Tibial artery (tissue), 4 donors: ENCODE measurements around the gene DEFB132.
A peak's percentile ranks its signal among the peaks of the same experiment; 100 is the strongest.

ENCODE experiments used
- DNase-seq, 2 donors: peaks; one replicate each; pipeline ENCODE4 v3.0.0-alpha.2; 2019
- H3K27ac ChIP-seq, 2 donors: fragments of 200-600 bp; sonication (generic) in 1 of 2; 1 replicate in 1 of 2; 2 replicates in 1 of 2; pipeline ENCODE4 v1.5.1; 2018 to 2019; ENCODE audit warnings: mild to moderate bottlenecking in 1 of 2
- H3K27me3 ChIP-seq, 2 donors: fragments of 200-600 bp; sonication (generic) in 1 of 2; one replicate each; pipeline versions ENCODE4 v1.5.1 to v1.6.0; 2016 to 2019
- H3K36me3 ChIP-seq, 3 donors: fragments of 200-600 bp; sonication (generic) in 2 of 3; one replicate each; pipeline ENCODE4 v1.5.1; 2016 to 2019; ENCODE audit warnings: mild to moderate bottlenecking in 2 of 3
- H3K4me1 ChIP-seq, 4 donors: fragments of 200-600 bp; sonication (generic) in 2 of 4; 1 replicate in 3 of 4; 2 replicates in 1 of 4; pipeline ENCODE4 v1.5.1; 2016 to 2019
- H3K4me3 ChIP-seq, 2 donors: fragments of 200-600 bp; sonication (generic) in 1 of 2; 1 replicate in 1 of 2; 2 replicates in 1 of 2; pipeline ENCODE4 v1.5.1; 2018 to 2019; ENCODE audit warnings: mild to moderate bottlenecking in 2 of 2
- H3K9me3 ChIP-seq, 3 donors: fragments of 200-600 bp; sonication (generic) in 1 of 3; one replicate each; pipeline ENCODE4 v1.5.1; 2016 to 2019
- intact Hi-C: fragments of 100-400 bp; cut with DNase I; formaldehyde crosslinking; loops from one replicate; pipeline ENCODE4 v1.15.0; 2023; ENCODE audit warnings: low total_unique reads
- TF ChIP-seq, protein P1 (sequence below), 2 experiments: fragments of 200-600 bp in 1 of 2; fragments of 450-650 bp in 1 of 2; IDR thresholded peaks; one replicate each; pipeline ENCODE4 v1.5.1; 2017 to 2019; ENCODE audit warnings: antibody characterized with exemption in 2 of 2, mild to moderate bottlenecking in 1 of 2, moderate library complexity in 1 of 2

The DEFB132 gene

DNA sequence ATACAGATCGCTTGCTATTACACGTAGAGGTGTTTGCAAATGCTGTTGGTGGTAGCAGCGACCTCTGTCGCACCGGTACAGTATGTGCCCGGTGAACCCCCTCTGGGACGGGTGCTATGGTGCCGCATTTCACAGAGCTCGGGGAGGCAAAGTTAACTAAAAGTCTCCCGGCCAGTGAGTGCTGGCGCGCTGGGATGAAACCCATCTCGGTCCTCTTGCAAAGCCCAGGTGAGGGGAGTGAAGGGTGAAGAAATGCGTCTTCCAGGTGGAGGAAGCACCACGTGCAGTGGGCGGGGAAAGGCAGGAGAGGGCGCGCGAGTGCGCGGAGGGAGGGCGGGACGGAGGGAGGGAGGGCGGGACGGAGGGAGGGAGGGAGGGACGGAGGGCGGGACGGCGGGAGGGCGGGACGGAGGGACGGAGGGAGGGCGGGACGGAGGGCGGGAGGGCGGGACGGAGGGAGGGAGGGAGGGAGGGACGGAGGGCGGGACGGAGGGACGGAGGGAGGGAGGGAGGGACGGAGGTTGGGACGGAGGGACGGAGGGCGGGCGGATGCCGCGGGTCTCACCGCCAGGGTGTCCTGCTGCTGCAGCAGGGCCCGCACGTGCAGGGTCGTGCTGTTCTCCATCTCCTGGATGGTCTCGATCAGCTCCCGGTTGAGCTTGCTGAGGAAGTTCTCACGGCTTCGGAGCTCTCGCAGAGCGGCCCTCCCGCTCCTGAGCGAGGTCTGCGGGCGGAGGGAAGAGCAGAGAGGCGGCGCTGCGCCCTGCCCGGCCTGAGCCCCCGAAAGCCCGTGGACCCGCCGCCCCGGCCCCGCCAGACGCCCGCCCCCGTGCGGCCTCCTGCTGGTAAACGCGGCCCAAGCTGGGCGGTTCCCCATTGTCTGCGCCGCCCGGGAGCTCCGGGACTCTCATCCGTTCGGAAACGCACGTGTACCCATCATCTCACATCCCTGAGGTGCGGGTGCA lies 21.4 kb downstream of the DEFB132 start:
- TF ChIP-seq, protein P1, sequence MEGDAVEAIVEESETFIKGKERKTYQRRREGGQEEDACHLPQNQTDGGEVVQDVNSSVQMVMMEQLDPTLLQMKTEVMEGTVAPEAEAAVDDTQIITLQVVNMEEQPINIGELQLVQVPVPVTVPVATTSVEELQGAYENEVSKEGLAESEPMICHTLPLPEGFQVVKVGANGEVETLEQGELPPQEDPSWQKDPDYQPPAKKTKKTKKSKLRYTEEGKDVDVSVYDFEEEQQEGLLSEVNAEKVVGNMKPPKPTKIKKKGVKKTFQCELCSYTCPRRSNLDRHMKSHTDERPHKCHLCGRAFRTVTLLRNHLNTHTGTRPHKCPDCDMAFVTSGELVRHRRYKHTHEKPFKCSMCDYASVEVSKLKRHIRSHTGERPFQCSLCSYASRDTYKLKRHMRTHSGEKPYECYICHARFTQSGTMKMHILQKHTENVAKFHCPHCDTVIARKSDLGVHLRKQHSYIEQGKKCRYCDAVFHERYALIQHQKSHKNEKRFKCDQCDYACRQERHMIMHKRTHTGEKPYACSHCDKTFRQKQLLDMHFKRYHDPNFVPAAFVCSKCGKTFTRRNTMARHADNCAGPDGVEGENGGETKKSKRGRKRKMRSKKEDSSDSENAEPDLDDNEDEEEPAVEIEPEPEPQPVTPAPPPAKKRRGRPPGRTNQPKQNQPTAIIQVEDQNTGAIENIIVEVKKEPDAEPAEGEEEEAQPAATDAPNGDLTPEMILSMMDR (IDR thresholded peaks at IDR 0.05): no peak
- Histone ChIP-seq H3K27me3 (no peaks in the 10 kb centered on the region), H3K4me1 (no peaks in the 10 kb centered on the region), H3K4me3 (no peak overlapping the region), H3K9me3 (no peaks in the 10 kb centered on the region), H3K36me3 (peaks cover 0 to 54% (median 21%) of the 10 kb centered on the region in 3 donors), H3K27ac (no peak overlapping the region)
- intact Hi-C loops: no loop called here
- peak in 1 of 2 donors; percentile 66 for DNase-seq

DNA sequence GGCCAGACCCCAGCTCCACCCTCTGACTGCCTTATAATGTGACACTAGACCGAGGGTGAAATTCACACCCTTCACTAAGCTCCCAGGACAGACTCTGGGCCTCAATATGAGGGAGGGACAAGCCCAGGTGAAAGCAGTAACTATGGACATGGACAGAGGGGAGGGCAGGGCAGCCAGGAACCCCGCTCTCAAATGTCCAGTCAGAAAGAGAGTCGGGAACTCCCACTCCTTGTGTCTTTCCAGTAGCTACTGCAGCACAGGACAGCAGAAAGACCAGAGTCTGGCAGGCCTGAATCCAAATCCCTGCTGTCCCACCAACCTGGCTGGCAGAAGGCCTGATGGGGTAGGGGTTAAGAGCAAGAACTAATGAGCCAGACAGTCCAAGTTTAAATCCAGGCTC lies 26.6 kb downstream of the DEFB132 start:
- no peak overlapping the region for H3K4me3 ChIP-seq
- peaks cover 0 to 15% (median 0%) of the 10 kb centered on the region in 3 donors for H3K36me3 ChIP-seq
- intact Hi-C loops: no loop called here
- H3K4me1 ChIP-seq: no peaks in the 10 kb centered on the region
- peak in 1 of 2 donors; percentile 23 for DNase-seq
- H3K27me3 ChIP-seq: no peaks in the 10 kb centered on the region
- no peaks in the 10 kb centered on the region for H3K9me3 ChIP-seq
- TF ChIP-seq, protein P1 (IDR thresholded peaks at IDR 0.05): no peak
- H3K27ac ChIP-seq: no peak overlapping the region

GRCh38 chr20:286508-286907 lies 29.0 kb downstream of the DEFB132 start:
- Histone ChIP-seq H3K36me3 (peaks cover 0 to 6% (median 0%) of the 10 kb centered on the region in 3 donors), H3K27me3 (no peaks in the 10 kb centered on the region), H3K9me3 (no peaks in the 10 kb centered on the region), H3K4me3 (no peak overlapping the region), H3K27ac (no peak overlapping the region), H3K4me1 (peaks cover 0 to 17% (median 10%) of the 10 kb centered on the region in 4 donors)
- TF ChIP-seq, protein P1 (IDR thresholded peaks at IDR 0.05): no peak
- peak in 1 of 2 donors; percentile 1 for DNase-seq
- intact Hi-C loops: no loop called here

DNA sequence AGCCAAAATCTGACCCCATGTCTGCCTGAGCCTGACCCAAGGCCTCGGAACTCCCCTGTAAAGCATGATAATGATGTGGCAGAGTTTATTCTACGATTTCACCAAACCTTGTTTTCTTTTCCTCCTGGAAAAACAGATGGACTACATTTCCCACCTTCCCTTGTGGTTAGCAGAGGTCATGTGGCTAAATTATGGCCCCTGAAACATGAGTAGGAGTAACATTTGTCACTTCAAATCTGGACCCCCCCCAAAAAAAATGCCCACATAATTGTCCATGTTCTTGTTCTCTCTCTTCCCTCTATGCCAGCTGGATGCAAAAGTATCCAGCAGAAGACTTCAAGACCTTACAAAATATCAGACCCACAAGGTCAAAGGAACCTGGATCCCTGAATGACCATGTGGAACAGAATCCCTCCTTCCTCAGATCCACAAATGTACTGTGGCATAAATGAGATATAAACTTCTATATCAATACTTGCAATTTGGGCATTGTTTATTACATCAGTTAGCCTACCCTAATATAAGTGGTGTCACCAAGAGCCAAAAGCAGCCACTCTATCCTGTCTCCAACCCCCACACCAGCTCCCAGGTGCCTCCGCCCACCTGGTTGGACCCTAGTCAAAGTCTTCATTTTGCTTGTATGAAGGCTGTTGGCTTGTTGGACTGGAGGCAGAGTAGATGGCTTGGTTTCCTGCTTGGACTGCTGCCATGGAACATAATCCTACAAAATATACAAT lies 31.6 kb downstream of the DEFB132 start:
- TF ChIP-seq, protein P1 (IDR thresholded peaks at IDR 0.05): no peak
- intact Hi-C loops: no loop called here
- Histone ChIP-seq H3K27me3 (no peaks in the 10 kb centered on the region), H3K9me3 (no peaks in the 10 kb centered on the region), H3K36me3 (no peaks in the 10 kb centered on the region), H3K4me1 (peaks cover 0 to 18% (median 10%) of the 10 kb centered on the region in 4 donors), H3K27ac (no peak overlapping the region), H3K4me3 (peak overlapping the region in 1 of 2 donors; percentile 67)
- DNase-seq: no peak

DNA sequence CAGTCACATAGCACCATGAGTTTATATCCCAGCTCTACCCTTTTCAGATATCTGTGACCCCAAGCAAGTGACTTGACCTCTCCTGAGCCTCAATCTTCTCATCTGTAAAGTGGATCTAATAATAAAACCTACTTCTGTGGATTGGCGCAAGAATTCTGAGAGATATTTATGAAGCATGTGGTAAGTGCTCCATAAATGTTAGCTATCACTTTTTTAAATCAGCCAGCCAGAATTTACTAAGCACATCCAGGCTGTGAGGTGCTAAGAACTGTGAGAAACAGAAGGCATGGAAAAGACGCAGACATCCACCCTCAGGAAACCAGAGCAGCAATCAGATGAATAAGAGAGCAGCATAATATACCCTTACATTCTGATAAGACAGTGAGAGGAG lies 32.2 kb downstream of the DEFB132 start:
- intact Hi-C loops: no loop called here
- H3K4me3 ChIP-seq: peak overlapping the region; percentile 57 to 67
- no peaks in the 10 kb centered on the region for H3K36me3 ChIP-seq
- H3K27me3 ChIP-seq: no peaks in the 10 kb centered on the region
- peaks cover 0 to 18% (median 10%) of the 10 kb centered on the region in 4 donors for H3K4me1 ChIP-seq
- DNase-seq: no peak
- H3K27ac ChIP-seq: peak overlapping the region; percentile 73 to 89
- TF ChIP-seq, protein P1 (IDR thresholded peaks at IDR 0.05): no peak
- no peaks in the 10 kb centered on the region for H3K9me3 ChIP-seq
